SK-N-MC (cell line): ENCODE data around the gene GLUD1.
"Not testable (repeated sequence)": the region's sequence is repeated elsewhere in the genome, so short reads cannot be mapped to it uniquely, and the experiment has no call there.

Experiments
- DNase-seq: peaks from one replicate; pipeline ENCODE4 v3.0.0-alpha.2; 2011; ENCODE audit warnings: low read depth, low spot score
- H3K27ac ChIP-seq: fragments of 200-600 bp; sonication (generic); 2 replicates; pipeline ENCODE4 v1.5.1; 2016; ENCODE audit warnings: mixed run types
- H3K36me3 ChIP-seq: fragments of 200-600 bp; sonication (generic); 2 replicates; pipeline ENCODE4 v1.6.1; 2017; ENCODE audit warnings: antibody characterized with exemption, low read length, mixed read lengths; ENCODE audit not compliant: insufficient read depth
- H3K4me3 ChIP-seq: fragments of 200-600 bp; sonication (generic); 2 replicates; pipeline ENCODE4 v1.5.1; 2016
- H3K9ac ChIP-seq: fragments of 200-600 bp; sonication (generic); 2 replicates; pipeline ENCODE4 v1.8.0; 2017; ENCODE audit warnings: mixed run types, mixed read lengths; ENCODE audit not compliant: insufficient read length
- H3K9me3 ChIP-seq: fragments of 200-600 bp; sonication (generic); 2 replicates; pipeline ENCODE4 v1.6.1; 2017; ENCODE audit warnings: low read depth, mild to moderate bottlenecking, antibody characterized with exemption, low read length, moderate library complexity, mixed read lengths
- EZH2 ChIP-seq: fragments of 200-600 bp; sonication (generic); IDR thresholded peaks from one replicate; pipeline ENCODE4 v1.6.1; 2017; ENCODE audit warnings: antibody characterized with exemption
- FOXP2 ChIP-seq: optimal IDR thresholded peaks from 2 replicates; pipeline ENCODE3; 2011; ENCODE audit warnings: mild to moderate bottlenecking, moderate library complexity; ENCODE audit not compliant: insufficient read depth; ENCODE audit errors: extremely low read length, control extremely low read depth
- POLR2AphosphoS5 ChIP-seq: IDR thresholded peaks from 2 replicates; pipeline ENCODE4 v1.6.1; 2012; ENCODE audit warnings: mild to moderate bottlenecking, low read depth, low read length, borderline replicate concordance

GLUD1 gene

DNA sequence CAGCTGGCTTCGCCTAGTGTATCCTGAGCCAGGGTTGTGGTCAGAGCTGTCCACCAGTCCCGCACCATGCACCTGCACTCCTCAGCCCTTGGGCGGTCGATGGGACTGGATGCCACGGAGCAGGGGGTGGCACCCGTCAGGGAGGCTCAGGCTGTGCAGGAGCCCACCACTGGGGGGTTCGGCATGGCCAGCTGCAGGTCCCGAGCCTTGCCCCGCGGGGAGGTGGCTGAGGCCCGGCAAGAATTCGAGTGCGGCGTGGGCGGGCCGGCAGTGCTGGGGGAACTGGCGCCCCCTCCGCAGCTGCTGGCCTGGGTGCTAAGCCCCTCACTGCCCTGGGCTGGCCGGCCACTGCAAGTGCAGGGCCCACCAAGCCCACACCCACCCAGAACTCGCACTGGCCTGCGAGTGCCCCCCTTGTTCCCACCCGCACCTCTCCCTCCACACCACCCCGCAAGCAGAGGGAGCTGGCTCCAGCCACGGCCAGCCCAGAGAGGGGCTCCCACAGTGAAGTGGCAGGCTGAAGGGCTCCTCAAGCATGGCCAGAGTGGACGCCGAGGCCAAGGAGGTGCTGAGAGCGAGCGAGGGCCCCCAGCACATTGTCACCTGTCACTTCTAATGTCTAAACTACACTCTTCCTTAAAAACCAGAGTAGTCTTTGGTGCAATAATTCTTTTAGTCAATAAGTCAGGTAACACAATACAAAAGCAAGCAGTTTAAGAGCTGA lies 63.6 kb downstream of the GLUD1 start:
- no peaks in the 10 kb centered on the region for H3K9me3 ChIP-seq
- DNase-seq, result no peak
- TF ChIP-seq FOXP2, result no peak
- TF ChIP-seq POLR2AphosphoS5, result no peak
- no peak for TF ChIP-seq EZH2
- H3K27ac ChIP-seq, result no peak overlapping the region
- no peaks in the 10 kb centered on the region for H3K36me3 ChIP-seq
- H3K4me3 ChIP-seq, result no peak overlapping the region
- no peak overlapping the region for H3K9ac ChIP-seq

DNA sequence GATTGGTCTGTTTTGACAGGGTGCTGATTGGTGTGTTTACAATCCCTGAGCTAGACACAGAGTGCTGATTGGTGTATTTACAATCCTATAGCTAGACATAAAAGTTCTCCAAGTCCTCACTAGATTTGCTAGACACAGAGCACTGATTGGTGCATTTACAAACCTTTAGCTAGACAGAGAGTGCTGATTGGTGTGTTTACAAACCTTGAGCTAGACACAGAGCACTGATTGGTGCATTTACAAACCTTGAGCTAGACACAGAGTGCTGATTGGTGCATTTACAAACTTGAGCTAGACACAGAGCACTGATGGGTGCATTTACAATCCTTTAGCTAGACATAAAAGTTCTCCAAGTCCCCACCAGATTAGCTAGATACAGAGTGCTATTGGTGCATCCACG lies 64.2 kb downstream of the GLUD1 start:
- H3K9me3 ChIP-seq, H3K27ac ChIP-seq, DNase-seq, H3K9ac ChIP-seq, H3K36me3 ChIP-seq, H3K4me3 ChIP-seq: not testable (repeated sequence)

DNA sequence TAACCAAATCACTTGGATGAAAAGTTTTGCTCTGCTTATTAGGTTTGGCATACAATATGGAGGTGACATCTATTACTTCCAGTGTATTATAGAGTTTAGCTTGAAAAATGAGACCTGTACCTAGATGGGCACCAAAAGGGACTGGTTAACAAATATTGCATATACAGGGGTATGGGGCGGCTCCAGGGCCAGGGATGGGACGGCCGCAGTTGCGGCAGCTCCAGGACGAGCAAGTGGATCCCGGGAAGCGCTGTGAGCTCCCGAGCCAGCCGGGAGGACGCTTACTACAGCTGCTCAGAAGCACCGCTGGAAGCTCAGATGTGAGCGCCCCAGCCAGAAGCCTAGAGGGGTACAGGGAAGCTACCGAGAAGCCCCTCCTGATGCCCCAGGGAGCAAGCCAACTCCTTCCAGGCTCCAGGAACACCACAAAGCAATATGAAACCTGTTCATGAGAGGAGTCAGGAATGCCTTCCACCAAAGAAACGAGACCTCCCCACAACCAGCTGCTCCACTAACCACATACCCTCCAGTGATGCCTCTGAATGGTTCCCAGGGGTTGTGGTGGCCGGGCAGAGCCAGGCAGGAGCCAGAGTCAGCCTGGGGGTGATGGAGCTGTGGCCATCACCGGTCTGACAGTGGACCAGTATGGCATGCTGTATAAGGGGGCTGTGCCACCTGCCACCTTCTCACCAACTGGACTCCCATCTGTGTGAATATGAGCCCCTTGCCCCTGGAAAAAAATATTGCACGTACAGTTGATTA lies 67.7 kb downstream of the GLUD1 start:
- not testable (repeated sequence) for H3K4me3 ChIP-seq, H3K27ac ChIP-seq, H3K9ac ChIP-seq, H3K36me3 ChIP-seq, DNase-seq, H3K9me3 ChIP-seq

DNA sequence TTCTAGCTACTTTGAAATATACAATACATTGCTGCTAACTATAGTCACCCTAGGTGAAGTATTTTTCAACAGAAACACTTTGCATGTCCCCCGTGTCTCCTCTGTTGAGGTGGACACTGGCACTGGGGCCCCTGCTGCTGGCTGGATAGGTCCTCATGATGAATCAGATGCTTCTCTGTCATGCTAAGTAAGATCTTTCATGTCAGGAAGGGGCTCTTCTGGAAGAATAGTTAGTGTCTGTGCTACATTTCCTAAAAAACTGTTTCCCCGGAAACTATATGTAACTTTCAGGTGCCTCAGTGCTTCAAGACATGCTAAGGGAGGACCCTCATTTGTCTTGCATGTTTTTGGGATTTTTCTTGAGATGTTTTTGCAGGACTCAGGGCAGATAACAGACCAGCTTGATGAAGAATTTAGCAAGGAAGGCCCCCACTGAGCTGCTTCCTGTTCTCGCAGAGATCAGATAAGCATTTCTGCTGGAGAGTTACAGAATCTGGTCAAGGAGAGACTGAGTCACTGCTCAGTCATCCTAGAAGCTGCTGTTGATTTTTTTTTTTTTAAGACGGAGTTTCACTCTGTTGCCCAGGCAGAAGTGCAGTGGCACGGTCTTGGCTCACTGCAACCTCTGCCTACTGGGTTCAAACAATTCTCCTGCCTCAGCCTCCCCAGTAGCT lies 69.2 kb downstream of the GLUD1 start:
- H3K36me3 ChIP-seq, H3K27ac ChIP-seq, H3K9me3 ChIP-seq, H3K4me3 ChIP-seq, H3K9ac ChIP-seq: not testable (repeated sequence)
- peak; percentile 14 for DNase-seq

DNA sequence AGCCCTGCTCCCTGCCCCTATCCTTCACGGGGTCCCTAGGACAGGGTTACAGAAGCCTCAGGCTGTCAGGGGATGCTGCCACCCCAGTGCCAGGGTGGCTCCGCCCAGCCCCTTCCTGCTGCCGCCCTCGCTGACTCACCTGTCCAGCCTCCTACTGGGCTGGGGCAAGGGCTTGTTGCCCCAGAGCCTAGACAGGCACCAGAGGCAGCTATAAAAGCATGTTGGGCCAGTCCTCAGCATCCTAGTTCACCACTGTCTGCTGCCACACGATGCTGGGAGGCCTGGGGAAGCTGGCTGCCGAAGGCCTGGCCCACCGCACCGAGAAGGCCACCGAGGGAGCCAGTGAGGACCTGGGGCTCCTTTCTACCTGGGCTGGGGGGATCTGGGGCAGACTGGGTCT lies 74.6 kb downstream of the GLUD1 start, which contains the start of gene FAM25A:
Gene FAM25A (plus strand): TSS at position 239 of the 400 bp plus-strand sequence. CDS start 31 bp downstream, at position 270.
- not testable (repeated sequence) for H3K4me3 ChIP-seq, H3K36me3 ChIP-seq, H3K27ac ChIP-seq, DNase-seq, H3K9ac ChIP-seq, H3K9me3 ChIP-seq

DNA sequence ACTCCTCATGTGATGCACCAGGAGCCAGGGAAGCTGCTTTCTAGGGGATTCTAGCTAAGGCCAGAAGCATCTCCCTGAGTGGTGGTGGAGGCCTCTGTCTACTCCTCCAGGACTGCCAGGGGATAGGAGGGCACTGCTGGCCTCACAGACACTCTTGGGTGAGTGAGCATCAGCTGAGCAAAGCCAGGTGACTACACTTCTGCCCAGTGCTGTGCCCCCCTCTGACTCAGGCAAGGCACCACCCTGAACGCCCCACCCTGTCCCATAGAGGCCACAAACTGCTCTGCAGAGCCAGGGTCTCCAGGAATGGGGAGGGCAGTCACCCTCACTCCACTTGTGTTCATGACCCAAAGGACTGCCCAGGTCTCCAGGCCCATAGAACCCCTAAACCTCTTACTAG lies 75.1 kb downstream of the GLUD1 start:
- H3K4me3 ChIP-seq, H3K27ac ChIP-seq, H3K9me3 ChIP-seq, H3K9ac ChIP-seq, DNase-seq, H3K36me3 ChIP-seq: not testable (repeated sequence)

DNA sequence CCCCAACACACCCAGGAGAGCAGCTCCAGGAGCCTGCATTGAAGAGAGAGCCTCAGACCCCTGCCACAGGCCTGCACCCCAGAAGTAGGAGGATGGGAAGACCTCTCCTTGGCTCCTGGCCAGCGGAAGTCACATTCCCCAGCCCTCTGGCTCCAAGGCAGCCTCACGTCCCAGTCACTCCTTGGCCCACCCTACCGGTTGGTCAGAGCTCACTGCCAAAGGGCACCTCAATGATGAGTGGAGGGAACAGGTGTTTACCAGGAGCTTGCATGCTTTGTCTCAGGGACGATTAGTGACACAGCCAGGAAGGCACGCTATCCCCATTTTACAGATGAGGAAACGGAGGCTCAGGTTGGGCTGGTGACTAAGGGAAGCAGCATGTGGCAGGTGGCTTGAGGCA lies 75.6 kb downstream of the GLUD1 start:
- H3K27ac ChIP-seq, H3K9ac ChIP-seq, H3K9me3 ChIP-seq, H3K36me3 ChIP-seq, DNase-seq, H3K4me3 ChIP-seq: not testable (repeated sequence)

DNA sequence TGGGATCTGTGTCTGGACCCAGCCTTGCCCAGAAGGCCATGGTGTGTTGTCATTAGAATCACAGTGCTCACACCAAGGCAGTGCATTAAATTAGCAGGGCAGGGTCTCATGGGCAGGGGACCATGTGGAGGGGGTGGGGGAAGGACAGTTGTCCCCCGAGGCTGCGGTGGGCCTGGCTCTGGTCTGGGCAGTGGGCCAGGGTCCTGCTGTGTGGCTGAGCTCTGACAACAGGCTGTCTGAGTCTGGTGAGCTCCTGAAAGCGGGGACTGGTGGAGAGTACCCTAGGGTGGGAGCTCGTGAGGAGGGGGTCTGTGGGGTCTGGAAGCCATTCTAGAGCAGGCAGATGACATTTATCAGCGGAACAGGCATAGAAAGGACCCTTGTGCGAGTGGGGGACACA lies 76.5 kb downstream of the GLUD1 start:
- not testable (repeated sequence) for H3K9me3 ChIP-seq, DNase-seq, H3K36me3 ChIP-seq, H3K27ac ChIP-seq, H3K9ac ChIP-seq, H3K4me3 ChIP-seq

DNA sequence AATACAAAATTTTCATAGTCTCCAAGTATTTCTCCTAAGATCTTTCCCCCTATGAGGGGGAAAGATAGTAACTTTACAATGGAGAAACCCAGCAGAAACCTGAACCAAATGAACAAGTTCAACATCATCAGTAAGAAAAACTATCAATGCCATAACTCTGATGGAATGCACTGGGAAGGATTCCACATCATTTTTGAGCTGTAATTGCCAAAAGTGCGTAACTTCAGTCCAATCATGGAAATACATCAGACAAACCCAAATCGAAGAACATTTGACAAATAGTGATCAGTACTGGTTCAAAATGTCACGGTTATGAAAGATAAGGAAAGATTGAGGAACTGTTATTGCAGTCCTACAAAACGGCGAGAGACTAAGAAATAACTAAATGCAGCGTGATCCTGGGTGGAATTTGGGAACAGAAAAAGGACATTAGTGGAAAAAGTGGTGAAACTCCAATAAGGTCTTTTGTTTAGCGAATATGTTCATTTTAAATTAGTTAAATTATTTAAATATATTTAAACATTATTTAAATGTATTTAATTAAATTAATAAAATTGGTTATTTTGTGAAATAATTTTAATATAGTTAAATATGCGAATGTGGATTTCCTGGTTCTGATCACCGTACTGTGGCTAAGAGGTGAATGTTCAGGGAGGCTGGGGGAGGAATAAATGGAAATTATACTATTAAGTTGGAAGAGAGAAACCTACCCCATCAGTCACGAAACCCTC lies 79.5 kb downstream of the GLUD1 start:
- H3K9me3 ChIP-seq, H3K36me3 ChIP-seq, H3K4me3 ChIP-seq, DNase-seq, H3K9ac ChIP-seq, H3K27ac ChIP-seq: not testable (repeated sequence)

DNA sequence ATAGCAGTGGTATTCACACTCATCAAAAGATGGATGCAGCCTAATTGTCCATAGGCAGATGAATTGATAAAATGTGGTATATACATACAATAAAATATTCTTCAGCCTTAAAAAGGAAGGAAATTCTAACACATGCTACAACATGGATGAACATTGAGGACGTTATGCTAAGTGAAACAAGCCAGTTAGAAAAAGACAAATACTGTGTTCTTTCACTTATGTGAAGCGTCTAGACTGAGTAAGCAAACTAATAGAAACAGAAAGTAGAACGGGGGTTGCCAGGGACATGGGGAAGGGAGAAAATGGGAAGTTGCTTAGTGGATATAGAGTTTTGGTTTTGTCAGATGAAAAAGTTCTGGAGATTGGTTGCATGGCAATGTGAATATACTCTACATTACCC lies 81.1 kb downstream of the GLUD1 start:
- not testable (repeated sequence) for H3K27ac ChIP-seq, H3K36me3 ChIP-seq, DNase-seq, H3K9me3 ChIP-seq, H3K4me3 ChIP-seq, H3K9ac ChIP-seq

DNA sequence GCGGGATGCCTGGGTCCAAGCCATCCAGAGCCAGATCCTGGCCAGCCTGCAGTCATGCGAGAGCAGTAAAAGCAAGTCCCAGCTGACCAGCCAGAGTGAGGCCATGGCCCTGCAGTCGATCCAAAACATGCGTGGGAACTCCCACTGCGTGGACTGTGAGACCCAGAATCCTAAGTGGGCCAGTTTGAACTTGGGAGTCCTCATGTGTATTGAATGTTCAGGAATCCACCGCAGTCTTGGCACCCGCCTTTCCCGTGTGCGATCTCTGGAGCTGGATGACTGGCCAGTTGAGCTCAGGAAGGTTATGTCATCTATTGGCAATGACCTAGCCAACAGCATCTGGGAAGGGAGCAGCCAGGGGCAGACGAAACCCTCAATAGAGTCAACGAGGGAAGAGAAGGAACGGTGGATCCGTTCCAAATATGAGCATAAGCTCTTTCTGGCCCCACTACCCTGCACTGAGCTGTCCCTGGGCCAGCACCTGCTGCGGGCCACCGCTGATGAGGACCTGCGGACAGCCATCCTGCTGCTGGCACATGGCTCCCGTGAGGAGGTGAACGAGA lies 85.4 kb downstream of the GLUD1 start:
- not testable (repeated sequence) for DNase-seq, H3K9me3 ChIP-seq, H3K36me3 ChIP-seq, H3K27ac ChIP-seq, H3K4me3 ChIP-seq, H3K9ac ChIP-seq

DNA sequence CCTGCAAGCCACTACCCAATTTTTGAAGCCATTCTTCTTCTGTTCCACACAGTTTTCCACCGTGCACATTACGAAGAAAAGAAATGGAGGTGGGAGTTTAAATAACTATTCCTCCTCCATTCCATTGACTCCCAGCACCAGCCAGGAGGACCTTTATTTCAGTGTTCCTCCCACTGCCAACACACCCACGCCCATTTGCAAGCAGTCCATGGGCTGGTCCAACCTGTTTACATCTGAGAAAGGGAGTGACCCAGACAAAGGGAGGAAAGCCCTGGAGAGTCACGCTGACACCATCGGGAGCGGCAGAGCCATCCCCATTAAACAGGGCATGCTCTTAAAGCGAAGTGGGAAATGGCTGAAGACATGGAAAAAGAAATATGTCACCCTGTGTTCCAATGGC lies 86.3 kb downstream of the GLUD1 start:
- H3K4me3 ChIP-seq, H3K27ac ChIP-seq, H3K9ac ChIP-seq: not testable (repeated sequence)

DNA sequence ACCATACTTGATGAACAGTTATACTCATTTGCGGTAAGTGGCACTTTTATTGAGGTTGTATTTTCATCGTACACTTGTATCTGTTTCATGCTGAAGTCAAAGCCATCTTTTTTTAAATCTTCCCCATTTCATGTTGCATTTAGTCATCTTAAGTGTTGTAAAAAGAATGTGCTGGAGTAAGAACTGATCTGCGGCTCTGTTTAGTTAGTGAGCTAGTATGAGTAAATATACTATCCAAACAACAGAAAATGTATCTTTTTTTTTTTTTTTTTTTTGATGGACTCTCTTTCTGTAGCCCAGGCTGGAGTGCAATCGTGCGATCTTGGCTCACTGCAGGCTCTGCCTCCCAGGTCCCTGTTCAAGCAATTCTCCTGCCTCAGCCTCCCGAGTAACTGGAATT lies 87.0 kb downstream of the GLUD1 start:
- not testable (repeated sequence) for H3K27ac ChIP-seq, DNase-seq, H3K36me3 ChIP-seq

More for the DNA sequence above, 86.3 kb downstream of the GLUD1 start:
- not testable (repeated sequence) for H3K36me3 ChIP-seq, DNase-seq, H3K9me3 ChIP-seq

More for the DNA sequence above, 87.0 kb downstream of the GLUD1 start:
- H3K9me3 ChIP-seq, H3K9ac ChIP-seq, H3K4me3 ChIP-seq: not testable (repeated sequence)
